Omental fat pad (tissue), 4 donors: Measurements from ENCODE around the gene SPINK2. TPM values are rescaled to one million over a fixed set of nuclear protein-coding genes. Genes with fewer than 3 reads are reported as not detected.

Experiments used
- ATAC-seq: fragments of 150-250 bp; one replicate; pipeline ENCODE4 v1.9.1; 2016; ENCODE audit warnings: mild to moderate bottlenecking, moderate library complexity; ENCODE audit not compliant: low FRiP score
- DNase-seq: peaks from one replicate; pipeline ENCODE4 v3.0.0-alpha.2; 2019; ENCODE audit warnings: low spot score
- CTCF ChIP-seq, 3 donors: fragments of 450-650 bp; IDR thresholded peaks; one replicate each; pipeline ENCODE4 v1.5.1; 2016 to 2017; ENCODE audit warnings: antibody characterized with exemption in 3 of 3, mild to moderate bottlenecking in 3 of 3, moderate library complexity in 2 of 3
- total RNA-seq, 4 donors: library from RNA; depleted of rRNA; stranded (reverse); fragments of >200 nt; gene quantifications; one replicate each; pipeline ENCODE4 v1.1.0, GENCODE V29; 2016

The SPINK2 gene, protein sequence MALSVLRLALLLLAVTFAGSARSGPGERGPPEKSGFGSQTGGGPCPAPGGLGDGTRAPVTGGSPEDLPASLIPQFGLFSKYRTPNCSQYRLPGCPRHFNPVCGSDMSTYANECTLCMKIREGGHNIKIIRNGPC
- 1 to 10 TPM in 1 of 4 donors, not detected in 3; 5.7 TPM for total RNA-seq

DNA sequence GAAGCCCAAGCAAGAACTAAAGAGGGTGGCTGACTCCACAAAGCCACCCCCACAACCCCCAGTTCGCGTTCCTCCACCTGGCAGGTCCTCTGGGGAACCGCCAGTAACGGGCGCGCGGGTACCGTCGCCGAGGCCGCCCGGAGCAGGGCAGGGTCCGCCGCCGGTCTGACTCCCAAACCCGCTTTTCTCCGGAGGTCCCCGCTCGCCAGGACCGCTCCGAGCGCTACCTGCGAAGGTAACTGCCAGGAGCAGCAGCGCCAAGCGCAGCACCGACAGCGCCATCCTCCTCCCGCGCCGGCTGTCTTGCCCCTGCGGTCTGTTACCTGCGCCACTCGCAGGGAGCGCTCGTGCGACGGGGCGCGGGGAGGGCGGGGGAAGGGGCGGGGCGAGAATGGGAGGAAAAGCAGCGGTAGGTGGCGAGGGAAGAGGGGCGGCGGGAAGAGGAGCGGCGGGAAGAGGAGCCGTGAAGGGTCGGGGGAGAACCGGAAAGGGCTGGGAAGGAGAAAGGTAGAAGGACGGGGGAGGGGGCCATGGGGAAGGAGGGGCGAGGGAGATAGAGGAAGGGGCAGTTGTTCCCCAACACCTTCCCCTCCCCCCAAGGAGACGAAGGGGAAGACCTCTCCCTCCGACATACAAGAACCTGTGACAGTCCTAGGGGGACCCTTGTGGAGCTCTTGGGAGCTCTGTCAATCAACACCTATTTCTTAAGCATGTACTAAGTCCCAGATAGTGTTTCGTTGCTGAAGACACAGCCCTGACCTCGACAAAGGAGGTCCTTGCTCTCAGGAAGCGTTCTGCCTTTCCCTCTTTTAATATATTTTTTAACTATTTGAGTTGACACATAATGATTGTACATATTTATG is at the start of gene SPINK2:
Gene SPINK2, minus strand, starts transcription at position 321 of the 863 bp plus-strand sequence. Its CDS starts 39 bp downstream, at position 282.
- ATAC-seq (peak; percentile 59), DNase-seq (no peak)
- TF ChIP-seq CTCF (IDR thresholded peaks at IDR 0.05) = no peak

- no peak for DNase-seq
- ATAC-seq = no peak
- TF ChIP-seq CTCF (IDR thresholded peaks at IDR 0.05) = no peak
Measured at GRCh38 chr4:56870946-56871345, 49.4 kb upstream of the SPINK2 start.

DNA sequence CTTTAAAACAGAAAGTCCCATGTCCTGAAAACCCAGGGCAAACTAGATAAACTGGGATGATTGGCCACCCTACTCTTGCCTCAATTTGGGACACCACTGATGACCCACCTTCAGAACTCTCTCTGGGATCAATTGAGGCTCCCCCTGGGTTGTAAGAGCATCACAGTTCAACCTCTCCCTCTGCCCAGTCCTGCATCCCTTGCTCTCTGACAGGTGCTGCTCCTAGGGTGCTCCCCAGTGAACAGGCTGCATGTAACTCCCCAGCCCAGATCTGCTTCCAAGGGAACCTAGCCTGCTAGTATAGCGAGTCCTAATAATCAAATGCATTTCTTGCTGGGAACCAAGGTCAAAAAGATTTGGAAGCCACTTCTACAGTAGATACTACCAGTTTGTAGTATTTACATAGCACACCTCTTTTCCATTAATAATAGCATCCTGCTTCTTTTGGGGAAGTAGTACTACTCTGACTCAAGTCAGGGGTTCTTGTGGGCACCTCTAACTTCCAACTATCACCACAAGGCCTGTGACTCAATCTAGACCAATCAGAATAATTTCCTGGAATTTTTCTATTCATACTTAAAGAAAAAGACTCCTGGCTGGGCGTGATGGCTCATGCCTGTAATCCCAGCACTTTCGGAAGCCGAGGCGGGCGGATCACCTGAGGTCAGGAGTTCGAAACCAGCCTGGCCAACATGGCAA is 42.1 kb upstream of the SPINK2 start:
- DNase-seq = no peak
- TF ChIP-seq CTCF (IDR thresholded peaks at IDR 0.05) = no peak
- no peak for ATAC-seq

GRCh38 chr4:56861360-56861759 is 39.9 kb upstream of the SPINK2 start:
- DNase-seq = no peak
- TF ChIP-seq CTCF (IDR thresholded peaks at IDR 0.05) = no peak
- no peak for ATAC-seq

DNA sequence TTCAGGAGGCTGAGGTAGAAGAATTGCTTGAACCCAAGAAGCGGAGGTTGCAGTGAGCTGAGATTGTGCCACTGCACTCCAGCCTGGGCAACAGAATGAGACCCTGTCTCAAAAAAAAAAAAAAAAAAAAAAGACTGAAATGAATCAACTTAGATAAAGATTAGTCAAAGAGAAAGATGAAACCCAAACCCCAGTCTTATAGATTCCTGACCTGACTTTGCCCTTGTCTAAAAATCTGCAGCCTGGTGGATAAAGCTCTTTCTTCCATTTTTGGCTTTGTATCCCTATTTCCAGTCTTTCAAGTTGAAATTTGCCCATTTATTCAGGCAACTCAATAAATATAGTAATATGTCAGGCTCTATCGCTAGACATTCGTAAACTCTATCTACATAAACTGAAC is 39.3 kb upstream of the SPINK2 start:
- no peak for TF ChIP-seq CTCF (IDR thresholded peaks at IDR 0.05)
- ATAC-seq (no peak), DNase-seq (no peak)

GRCh38 chr4:56859841-56860240 is 38.3 kb upstream of the SPINK2 start:
- no peak for TF ChIP-seq CTCF (IDR thresholded peaks at IDR 0.05)
- ATAC-seq (no peak), DNase-seq (no peak)
